Osteoblast (primary cell): ENCODE data around the gene AKT2. TPM values are rescaled to one million over a fixed set of nuclear protein-coding genes. Genes with fewer than 3 reads are reported as not detected.

Experiments used
- DNase-seq: peaks from one replicate; pipeline ENCODE4 v3.0.0; 2011; ENCODE audit warnings: low spot score, mixed read lengths; ENCODE audit not compliant: insufficient read length; ENCODE audit errors: missing footprints
- H2AFZ ChIP-seq: 2 replicates; pipeline ENCODE4 v1.6.0; 2011; ENCODE audit warnings: mild to moderate bottlenecking, low read length
- H3K27ac ChIP-seq: 2 replicates; pipeline ENCODE4 v1.5.1; 2011; ENCODE audit warnings: mild to moderate bottlenecking, low read depth, low read length, moderate library complexity
- H3K27me3 ChIP-seq: 2 replicates; pipeline ENCODE4 v1.6.0; 2012; ENCODE audit warnings: mild to moderate bottlenecking, control low read depth, inconsistent platforms, low read length, moderate library complexity; ENCODE audit not compliant: insufficient read depth
- H3K36me3 ChIP-seq: 2 replicates; pipeline ENCODE4 v1.5.1; 2011; ENCODE audit warnings: mild to moderate bottlenecking, low read length, control low read depth, moderate library complexity; ENCODE audit not compliant: insufficient read depth
- H3K4me1 ChIP-seq: 2 replicates; pipeline ENCODE4 v1.5.1; 2011; ENCODE audit warnings: mild to moderate bottlenecking, low read length, control low read depth, moderate library complexity; ENCODE audit not compliant: insufficient read depth
- H3K4me2 ChIP-seq: 2 replicates; pipeline ENCODE4 v1.6.0; 2011; ENCODE audit warnings: mild to moderate bottlenecking, low read length; ENCODE audit not compliant: insufficient read depth
- H3K4me3 ChIP-seq: fragments of 200-600 bp; sonication (generic); 3 replicates; pipeline ENCODE4 v1.5.1; 2012; ENCODE audit warnings: mild to moderate bottlenecking, low read length, inconsistent platforms; ENCODE audit not compliant: insufficient read depth
- H3K79me2 ChIP-seq: 2 replicates; pipeline ENCODE4 v1.6.0; 2012; ENCODE audit warnings: mild to moderate bottlenecking, low read length, control low read depth, inconsistent platforms; ENCODE audit not compliant: insufficient read depth
- H3K9me3 ChIP-seq: 2 replicates; pipeline ENCODE4 v1.5.1; 2011; ENCODE audit warnings: low read depth, low read length, control low read depth
- H4K20me1 ChIP-seq: 2 replicates; pipeline ENCODE4 v1.6.0; 2012; ENCODE audit warnings: mild to moderate bottlenecking, low read length, control low read depth; ENCODE audit not compliant: insufficient read depth
- total RNA-seq: library from RNA; depleted of rRNA; stranded (reverse); fragments of >200 nt; gene quantifications from 2 replicates; pipeline ENCODE4 v1.2.3, GENCODE V29; 2012
- TF ChIP-seq, protein P1 (sequence below): IDR thresholded peaks from 2 replicates; pipeline ENCODE4 v1.5.1; 2011; ENCODE audit warnings: mild to moderate bottlenecking, low read depth, low read length, moderate library complexity; ENCODE audit errors: extremely low read depth

Gene AKT2
- total RNA-seq, 1 donor: 115 TPM

DNA sequence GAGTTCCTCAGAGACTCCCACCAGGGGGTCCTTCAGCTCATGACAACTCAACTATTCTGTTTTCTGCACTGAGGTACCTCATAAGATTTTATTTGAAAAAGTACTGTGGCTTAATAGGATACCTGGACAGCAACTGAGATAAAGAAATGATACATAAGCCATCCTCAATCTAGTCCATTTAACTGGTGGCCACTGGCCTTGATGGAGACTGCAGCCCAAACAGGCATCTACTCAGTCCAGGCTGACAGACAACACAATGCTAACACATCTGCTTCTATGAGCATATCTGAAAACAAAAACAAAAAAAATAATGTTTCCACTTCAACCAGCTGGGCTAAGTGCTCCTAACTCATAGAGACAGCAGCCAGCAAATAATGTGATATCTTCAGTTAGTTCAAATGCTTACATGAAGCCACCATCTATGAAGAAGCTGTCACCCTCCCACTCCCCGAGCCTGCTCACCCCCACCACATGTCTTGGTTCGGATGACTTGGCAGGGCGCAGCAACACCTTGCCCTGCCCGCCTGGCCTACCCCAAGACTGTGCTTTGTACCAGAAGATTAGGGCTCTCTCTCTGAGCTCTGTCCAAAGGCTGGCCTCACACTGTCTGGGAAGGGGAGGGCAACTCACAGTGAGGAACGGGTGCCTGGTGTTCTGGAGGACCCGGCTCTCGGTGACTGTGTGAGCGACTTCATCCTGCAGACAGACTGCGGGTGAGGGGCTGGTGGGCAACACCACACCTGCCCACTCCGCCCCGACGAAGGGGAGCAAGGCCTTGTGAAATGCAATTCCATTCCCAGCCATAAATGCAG, 45.5 kb downstream of the AKT2 start:
- TF ChIP-seq, protein P1, sequence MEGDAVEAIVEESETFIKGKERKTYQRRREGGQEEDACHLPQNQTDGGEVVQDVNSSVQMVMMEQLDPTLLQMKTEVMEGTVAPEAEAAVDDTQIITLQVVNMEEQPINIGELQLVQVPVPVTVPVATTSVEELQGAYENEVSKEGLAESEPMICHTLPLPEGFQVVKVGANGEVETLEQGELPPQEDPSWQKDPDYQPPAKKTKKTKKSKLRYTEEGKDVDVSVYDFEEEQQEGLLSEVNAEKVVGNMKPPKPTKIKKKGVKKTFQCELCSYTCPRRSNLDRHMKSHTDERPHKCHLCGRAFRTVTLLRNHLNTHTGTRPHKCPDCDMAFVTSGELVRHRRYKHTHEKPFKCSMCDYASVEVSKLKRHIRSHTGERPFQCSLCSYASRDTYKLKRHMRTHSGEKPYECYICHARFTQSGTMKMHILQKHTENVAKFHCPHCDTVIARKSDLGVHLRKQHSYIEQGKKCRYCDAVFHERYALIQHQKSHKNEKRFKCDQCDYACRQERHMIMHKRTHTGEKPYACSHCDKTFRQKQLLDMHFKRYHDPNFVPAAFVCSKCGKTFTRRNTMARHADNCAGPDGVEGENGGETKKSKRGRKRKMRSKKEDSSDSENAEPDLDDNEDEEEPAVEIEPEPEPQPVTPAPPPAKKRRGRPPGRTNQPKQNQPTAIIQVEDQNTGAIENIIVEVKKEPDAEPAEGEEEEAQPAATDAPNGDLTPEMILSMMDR: no peak
- Histone ChIP-seq H3K4me2 (no peak overlapping the region), H3K4me3 (no peak overlapping the region), H3K27me3 (no peaks in the 10 kb centered on the region), H4K20me1 (peaks cover 10% of the 10 kb centered on the region), H3K27ac (no peak overlapping the region), H2AFZ (no peak overlapping the region), H3K9me3 (no peaks in the 10 kb centered on the region), H3K79me2 (peaks cover 9% of the 10 kb centered on the region), H3K36me3 (peaks cover 29% of the 10 kb centered on the region), H3K4me1 (no peaks in the 10 kb centered on the region)
- DNase-seq: peak; percentile 49

DNA sequence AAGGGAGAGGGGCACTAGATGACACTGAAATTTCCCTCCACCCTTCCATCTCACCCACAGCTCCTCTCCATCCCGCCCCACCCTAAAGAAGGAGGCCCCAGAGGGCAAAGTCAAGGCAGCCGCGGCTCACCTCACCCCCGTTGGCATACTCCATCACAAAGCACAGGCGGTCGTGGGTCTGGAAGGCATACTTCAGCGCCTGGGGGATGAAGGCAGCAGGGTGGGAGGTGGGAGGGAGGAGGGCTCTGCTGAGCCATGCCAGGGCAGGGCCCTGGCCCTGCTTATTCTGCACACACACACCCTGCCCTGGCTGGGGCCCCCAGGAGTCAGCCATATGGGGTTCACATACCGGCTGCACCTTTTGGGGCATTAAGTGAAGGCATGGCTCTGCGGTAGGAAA, 46.4 kb downstream of the AKT2 start:
- no peak overlapping the region for H2AFZ ChIP-seq
- H3K9me3 ChIP-seq: no peaks in the 10 kb centered on the region
- H3K36me3 ChIP-seq: peaks cover 29% of the 10 kb centered on the region
- no peak overlapping the region for H3K27ac ChIP-seq
- H3K4me2 ChIP-seq: no peak overlapping the region
- H3K4me3 ChIP-seq: no peak overlapping the region
- H3K79me2 ChIP-seq: peaks cover 2% of the 10 kb centered on the region
- TF ChIP-seq, protein P1: no peak
- DNase-seq: peak; percentile 75
- no peaks in the 10 kb centered on the region for H3K4me1 ChIP-seq
- peaks cover 5% of the 10 kb centered on the region for H4K20me1 ChIP-seq
- no peaks in the 10 kb centered on the region for H3K27me3 ChIP-seq

DNA sequence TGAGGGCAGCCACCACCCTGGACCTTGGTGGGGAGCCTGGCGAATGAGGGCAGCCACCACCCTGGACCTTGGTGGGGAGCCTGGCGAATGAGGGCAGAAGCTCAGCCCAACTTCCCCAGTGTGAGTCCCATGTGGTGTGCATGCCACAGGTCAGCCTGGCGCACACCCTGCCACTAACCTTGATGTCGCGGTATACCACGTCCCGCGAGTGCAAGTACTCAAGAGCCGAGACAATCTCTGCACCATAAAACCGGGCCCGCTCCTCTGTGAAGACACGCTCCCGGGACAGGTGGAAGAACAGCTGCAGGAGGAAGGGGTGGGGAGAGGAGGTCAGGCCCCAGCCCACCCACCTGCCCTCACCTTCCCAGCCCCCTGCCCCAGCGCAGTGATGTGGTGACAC, 47.4 kb downstream of the AKT2 start:
- Histone ChIP-seq H3K79me2 (no peaks in the 10 kb centered on the region), H3K4me3 (no peak overlapping the region), H3K9me3 (no peaks in the 10 kb centered on the region), H3K4me1 (no peaks in the 10 kb centered on the region), H2AFZ (no peak overlapping the region), H3K27me3 (no peaks in the 10 kb centered on the region), H3K4me2 (no peak overlapping the region), H4K20me1 (peaks cover 5% of the 10 kb centered on the region), H3K27ac (no peak overlapping the region), H3K36me3 (peaks cover 29% of the 10 kb centered on the region)
- TF ChIP-seq, protein P1: no peak
- no peak for DNase-seq

DNA sequence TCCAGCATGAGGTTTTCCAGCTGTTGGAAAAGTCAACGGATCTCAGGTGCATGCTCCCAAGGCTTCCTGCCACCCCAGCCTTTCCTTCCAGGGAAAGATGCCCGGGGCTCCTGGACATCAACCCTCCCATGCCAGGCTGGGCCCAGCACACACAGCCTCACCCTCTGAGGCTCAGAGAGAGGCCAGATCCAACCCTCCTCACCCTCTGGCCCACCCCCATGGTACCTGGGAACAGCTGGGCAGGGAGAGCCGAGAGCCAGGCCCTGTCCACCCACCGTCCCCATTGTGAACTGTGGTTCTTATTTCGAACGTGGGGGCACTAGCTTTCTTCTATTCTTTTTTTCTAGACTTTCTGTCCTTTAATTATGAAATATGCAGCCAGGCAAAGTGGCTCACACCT, 48.8 kb downstream of the AKT2 start:
- TF ChIP-seq, protein P1: no peak

More for the DNA sequence above, 48.8 kb downstream of the AKT2 start:
- H3K27me3 ChIP-seq: no peaks in the 10 kb centered on the region
- H3K4me2 ChIP-seq: no peak overlapping the region
- H3K79me2 ChIP-seq: no peaks in the 10 kb centered on the region
- peak; percentile 47 for DNase-seq
- H3K27ac ChIP-seq: no peak overlapping the region
- H3K4me3 ChIP-seq: no peak overlapping the region
- no peaks in the 10 kb centered on the region for H3K4me1 ChIP-seq
- H4K20me1 ChIP-seq: peaks cover 5% of the 10 kb centered on the region
- H2AFZ ChIP-seq: no peak overlapping the region
- no peaks in the 10 kb centered on the region for H3K9me3 ChIP-seq
- peaks cover 27% of the 10 kb centered on the region for H3K36me3 ChIP-seq
